ENCODE results near the gene MIER2.

GRCh38 chr19:343451-343931 is 1.1 kb downstream of the MIER2 start:
- no peak for TF ChIP-seq CTCF (conservative IDR thresholded peaks at IDR 0.05; ENCODE audit: low read depth, low read length)
- TF ChIP-seq EZH2phosphoT487 (IDR thresholded peaks at IDR 0.05; ENCODE audit: borderline replicate concordance, low read length) = no peak
- TF ChIP-seq EZH2 (IDR thresholded peaks at IDR 0.05; ENCODE audit: low read length, unreplicated experiment) = no peak
